ENCODE data around the gene RNF150. TPM values are rescaled to one million over a fixed set of nuclear protein-coding genes. Genes with fewer than 3 reads are reported as not detected.

RNF150 gene
- total RNA-seq, 1 experiment from 2014 or later, result 1.4 TPM

DNA sequence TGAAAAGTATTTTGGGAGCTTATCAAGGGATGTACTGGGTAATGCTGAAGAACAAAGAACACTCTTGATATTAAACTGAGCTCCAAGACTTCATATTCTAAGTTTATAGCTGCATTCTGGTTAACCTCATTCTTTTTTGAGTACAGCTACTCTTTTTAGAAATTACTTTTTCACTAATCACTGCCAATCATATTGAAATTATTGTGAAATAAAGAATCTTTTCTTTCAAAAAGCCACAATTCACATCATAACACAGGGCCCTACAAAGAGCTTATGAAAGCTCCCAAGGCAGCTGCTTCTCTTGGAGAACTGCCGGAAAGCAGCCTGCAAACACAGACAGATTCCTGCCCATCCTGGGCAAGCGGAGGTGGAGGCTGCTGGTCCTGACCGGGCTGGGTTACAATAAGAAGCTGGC is 121.4 kb downstream of the RNF150 start:
- no peak for DNase-seq (ENCODE audit: low read depth)
- in situ Hi-C loops (cut with HindIII; ENCODE audit: low pct_unique_long_range_greater_than_20kb, low sequenced_read_pairs), result no loop called here

DNA sequence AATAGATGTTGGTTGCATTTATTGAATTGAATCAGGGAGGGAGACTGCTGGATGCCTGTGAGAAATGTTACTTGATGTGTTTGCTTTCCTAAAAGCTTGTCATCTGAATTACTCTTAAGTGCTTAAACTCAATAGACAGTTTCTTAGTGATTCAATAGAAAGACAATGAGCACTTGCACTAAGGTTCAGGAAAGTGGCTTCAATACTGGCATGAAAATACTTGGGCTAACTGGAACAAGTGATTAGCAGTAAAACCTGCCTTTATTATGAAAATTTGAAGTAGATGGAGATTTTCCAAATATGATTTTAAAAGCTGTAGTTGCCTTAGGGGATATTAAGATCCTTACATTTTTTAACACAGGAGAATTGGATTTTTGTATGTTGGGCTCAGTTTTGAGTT is 123.3 kb downstream of the RNF150 start:
- no peak for DNase-seq (ENCODE audit: low read depth)
- in situ Hi-C loops (cut with HindIII; ENCODE audit: low pct_unique_long_range_greater_than_20kb, low sequenced_read_pairs), result no loop called here

DNA sequence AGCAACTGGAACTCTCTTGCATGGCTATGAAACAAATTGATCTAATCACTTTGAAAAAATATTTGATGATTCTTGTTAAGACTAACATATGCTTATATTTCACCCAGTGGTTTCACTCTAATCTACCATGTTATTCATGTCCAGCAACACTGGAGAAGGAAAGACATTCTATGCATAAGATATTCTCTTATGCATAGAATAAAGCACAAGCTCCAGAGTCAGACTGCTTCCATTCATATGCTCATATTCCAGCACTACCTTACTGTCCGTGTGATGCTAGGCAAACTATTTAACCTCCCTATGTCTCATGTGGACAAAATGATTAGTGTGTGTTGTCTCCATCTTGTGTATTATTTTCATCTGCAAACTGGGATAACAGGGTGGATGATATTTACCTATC is 124.1 kb downstream of the RNF150 start:
- in situ Hi-C loops (cut with HindIII; ENCODE audit: low pct_unique_long_range_greater_than_20kb, low sequenced_read_pairs), result no loop called here
- DNase-seq (ENCODE audit: low read depth), result no peak

DNA sequence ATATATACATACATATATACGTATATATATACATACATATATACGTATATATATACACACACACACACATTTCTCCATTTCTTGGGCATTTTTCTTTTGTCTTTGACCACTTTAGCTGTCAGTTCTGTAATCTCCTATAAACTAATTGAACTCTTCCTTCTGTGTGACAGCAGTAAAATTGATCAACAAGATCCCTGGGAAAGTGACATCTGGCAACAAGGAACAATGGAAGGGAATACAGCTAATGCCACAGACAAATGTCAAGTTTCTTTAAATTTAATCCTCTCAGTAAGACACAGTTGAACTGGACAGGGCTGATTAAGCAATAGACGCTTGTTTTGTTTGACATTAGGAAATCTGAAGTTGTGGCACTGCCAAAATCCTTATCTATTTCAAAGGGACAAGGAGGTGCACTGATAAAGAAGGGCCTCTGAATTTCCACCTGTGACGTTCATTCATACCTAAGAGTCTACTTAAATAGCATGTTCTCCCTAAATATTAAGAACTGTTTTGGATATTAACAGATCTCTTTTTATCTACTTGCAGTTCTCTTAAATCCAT is 126.9 kb downstream of the RNF150 start:
- DNase-seq (ENCODE audit: low read depth), result no peak
- in situ Hi-C loops (cut with HindIII; ENCODE audit: low pct_unique_long_range_greater_than_20kb, low sequenced_read_pairs), result no loop called here

DNA sequence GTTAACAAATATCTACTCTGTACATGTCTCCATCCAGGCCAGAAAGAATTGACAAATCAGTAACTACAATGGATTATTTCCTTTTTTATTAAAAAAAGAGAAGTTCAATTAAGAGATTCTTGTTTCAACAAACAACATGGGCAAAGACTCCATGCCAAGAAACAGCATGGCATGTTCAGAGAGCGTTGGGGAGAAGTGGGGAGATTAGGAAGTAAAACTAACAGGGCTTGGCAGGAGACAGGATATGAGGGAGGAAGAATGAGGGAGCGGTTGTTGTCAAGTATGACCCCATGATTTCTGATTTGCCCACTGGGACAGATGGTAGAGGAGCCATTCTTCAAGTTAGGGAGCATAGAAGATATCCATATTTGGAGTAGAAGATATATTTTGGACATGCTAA is 128.4 kb downstream of the RNF150 start:
- no peak for DNase-seq (ENCODE audit: low read depth)
- in situ Hi-C loops (cut with HindIII; ENCODE audit: low pct_unique_long_range_greater_than_20kb, low sequenced_read_pairs), result no loop called here

DNA sequence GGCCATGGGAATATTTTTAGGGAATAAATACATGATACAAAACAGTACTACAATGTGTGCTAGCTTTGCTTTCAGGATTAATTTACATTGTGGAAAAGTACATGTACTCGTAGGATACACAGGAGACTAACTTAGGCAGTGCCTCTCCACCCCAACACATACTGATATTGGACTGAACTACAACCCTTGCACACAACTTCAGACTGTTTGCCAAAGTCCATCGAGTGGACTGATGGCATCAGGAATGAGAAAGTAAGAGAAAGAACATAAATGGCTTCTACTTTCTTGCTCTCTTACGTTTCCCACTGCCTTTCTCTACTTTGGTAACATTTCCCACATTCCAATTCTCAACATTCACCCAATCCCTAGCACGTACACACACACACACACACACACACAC is 130.1 kb downstream of the RNF150 start:
- DNase-seq (ENCODE audit: low read depth), result no peak
- in situ Hi-C loops (cut with HindIII; ENCODE audit: low pct_unique_long_range_greater_than_20kb, low sequenced_read_pairs), result no loop called here

DNA sequence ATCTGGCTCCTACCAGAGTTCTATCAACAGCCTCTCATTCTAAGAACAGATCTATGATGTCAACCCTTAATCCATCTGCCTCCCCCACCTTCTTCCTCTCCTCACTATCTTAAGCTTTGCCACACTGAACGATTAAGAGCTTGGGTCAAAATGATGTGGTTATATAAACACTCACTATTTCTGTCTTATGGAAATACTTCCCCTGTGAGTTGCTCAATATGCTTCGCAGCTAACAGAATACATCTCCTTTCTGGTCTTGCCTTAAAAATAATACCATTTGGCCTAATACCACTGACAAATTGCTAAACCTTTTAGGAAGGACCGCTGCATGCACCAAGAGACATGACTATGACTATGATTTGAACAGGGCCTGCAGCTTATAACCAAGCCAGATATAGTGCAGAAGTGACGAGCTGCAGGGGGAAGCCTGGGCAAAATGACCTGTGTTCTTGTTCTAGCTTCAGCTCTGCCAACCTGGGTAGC is 130.9 kb downstream of the RNF150 start:
- DNase-seq (ENCODE audit: low read depth), result no peak
- in situ Hi-C loops (cut with HindIII; ENCODE audit: low pct_unique_long_range_greater_than_20kb, low sequenced_read_pairs), result no loop called here

DNA sequence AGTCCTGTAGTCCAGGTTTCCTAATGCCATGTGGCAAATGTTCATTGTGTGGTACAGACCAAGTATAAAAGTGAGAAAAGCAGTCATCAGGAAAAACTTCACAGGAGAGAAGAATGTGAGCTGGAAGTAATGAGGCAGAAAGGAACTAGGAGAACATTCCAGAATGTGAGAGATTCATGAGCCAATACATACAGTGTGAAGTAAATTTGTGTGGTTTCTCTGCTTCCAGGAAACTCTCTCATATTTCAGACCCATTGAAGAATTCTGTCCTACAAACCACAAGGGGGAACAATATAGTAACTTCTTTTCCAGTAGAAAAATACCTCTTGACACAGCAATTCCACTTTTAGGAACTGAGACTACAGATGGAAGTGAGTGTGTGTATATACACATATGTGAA is 136.5 kb downstream of the RNF150 start:
- in situ Hi-C loops (cut with HindIII; ENCODE audit: low pct_unique_long_range_greater_than_20kb, low sequenced_read_pairs), result no loop called here
- no peak for DNase-seq (ENCODE audit: low read depth)

DNA sequence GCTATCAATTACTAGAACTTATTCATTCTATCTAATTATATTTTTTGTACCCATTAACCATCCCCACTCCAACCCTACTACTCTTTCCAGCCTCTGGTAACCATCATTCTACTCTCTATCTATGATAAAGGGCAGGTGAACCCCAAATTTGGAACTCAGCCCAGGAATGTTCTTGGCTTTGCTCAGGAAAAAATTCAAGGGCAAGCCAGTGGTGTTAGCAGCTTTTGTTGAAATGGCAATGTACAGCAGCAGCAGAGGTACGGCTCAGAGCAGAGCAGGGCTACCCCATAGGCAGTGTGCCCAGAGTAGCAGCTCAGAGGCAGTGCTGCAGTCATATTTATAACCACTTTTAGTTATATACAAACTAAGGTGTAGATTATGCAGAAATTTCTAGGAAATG is 138.2 kb downstream of the RNF150 start:
- DNase-seq (ENCODE audit: low read depth), result no peak
- in situ Hi-C loops (cut with HindIII; ENCODE audit: low pct_unique_long_range_greater_than_20kb, low sequenced_read_pairs), result no loop called here

DNA sequence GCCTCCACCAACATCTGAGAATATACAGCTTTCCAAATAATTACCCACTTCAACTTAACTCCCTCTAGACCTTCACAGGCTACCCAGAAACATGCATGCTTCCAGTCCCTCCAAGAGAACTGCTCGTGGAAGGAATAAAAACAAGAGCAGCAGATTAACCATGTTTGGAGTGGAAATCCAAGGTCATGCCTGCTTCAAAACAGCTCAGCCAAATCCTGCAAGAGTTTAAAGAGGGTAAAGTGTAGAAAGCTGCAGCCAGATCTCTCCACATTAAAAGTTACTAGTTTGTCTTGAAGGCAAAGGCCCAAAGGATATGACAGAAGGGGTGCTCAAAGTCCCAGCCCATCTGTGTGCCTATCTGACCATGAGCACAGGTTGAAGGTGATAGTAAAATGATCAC is 139.3 kb downstream of the RNF150 start:
- DNase-seq (ENCODE audit: low read depth), result no peak
- in situ Hi-C loops (cut with HindIII; ENCODE audit: low pct_unique_long_range_greater_than_20kb, low sequenced_read_pairs), result no loop called here

DNA sequence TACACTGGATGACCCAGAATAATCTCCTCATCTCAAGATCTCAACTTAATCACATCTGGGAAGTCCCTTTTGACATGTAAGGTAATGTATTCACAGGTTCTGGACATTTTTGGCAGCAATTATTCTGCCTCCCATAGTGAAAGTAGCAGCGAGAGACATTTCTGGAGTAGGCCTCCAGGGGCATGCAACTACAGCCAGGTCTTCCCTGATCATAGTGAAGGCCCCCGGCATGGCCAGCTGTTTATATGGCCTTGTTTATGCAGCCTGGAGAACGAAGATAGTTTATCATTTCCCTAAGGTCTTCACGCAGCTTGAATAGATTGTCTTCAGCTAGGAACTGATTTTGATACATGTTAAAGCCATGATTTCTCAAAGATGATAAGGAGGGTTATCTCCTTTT is 139.9 kb downstream of the RNF150 start:
- in situ Hi-C loops (cut with HindIII; ENCODE audit: low pct_unique_long_range_greater_than_20kb, low sequenced_read_pairs), result no loop called here
- DNase-seq (ENCODE audit: low read depth), result no peak

DNA sequence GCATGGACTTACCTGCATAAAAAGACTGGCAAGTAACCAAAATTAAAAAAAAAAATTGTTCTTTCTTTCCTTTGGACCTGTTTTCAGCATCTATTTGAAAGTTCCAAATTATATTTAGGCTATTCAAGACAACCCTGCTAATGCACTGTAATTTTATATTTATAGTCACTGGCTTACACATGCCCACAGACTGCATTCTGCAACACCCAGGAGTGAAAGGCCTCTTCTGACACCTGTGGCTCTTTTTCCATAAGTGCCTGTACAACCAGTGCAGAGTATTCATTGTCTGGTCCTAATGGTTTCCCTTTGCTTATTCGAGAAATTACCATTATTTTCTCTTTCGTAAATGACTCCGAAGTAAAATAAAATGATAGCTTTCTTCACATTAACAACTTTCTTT is 143.3 kb downstream of the RNF150 start:
- DNase-seq (ENCODE audit: low read depth), result no peak
- in situ Hi-C loops (cut with HindIII; ENCODE audit: low pct_unique_long_range_greater_than_20kb, low sequenced_read_pairs), result no loop called here

DNA sequence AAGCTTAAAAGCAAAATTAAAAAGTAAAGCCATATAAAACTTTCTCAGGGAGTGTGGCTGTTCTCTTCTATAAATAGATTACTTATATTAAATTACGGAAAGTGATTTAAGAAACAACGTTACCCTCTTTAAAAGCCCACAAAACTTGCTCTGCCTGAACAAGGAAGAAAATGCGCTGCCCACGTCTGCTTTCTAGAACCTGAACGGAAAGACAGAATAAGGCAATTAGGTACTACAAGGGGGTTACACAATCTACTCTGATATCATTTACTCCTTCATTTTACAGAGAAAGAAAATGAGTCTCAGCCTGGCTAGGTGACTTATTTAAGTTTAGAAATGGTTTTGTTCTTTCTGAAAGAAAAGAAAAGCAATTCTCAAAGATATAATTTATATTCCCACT is 147.2 kb downstream of the RNF150 start:
- no peak for DNase-seq (ENCODE audit: low read depth)
- in situ Hi-C loops (cut with HindIII; ENCODE audit: low pct_unique_long_range_greater_than_20kb, low sequenced_read_pairs), result no loop called here

DNA sequence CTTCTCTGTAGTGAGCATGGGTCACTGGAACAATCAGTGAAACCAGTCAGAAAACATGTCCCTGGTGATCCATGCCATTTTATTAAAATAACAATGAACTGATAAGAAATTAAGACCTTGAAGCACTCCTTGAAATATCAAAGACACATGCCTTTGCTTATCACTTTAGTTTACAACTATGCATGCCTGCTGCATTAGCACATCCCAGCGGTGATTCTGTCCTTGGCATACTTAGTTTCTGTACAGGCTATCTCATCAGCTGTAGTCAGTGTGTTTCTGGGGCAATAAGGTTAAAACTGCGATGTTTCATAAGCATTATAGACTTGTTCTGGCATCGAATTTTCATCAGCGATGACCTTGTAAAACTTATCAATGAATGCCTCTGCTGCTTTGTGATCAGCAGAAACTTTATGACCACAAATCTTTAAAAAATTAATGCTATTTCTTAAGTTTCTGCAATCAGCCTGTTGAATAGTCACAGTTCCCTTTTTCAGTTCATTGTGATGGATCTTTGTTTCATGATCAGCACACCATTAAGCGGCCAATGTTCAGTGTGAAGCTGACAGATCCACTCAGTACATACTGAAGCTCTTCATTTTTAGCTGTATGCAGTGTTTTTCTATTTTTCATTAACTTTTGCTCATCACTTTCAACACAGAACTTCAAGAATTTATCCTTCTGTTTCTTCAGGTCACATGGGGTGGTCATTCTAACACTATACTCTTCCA is 150.5 kb downstream of the RNF150 start:
- no peak for DNase-seq (ENCODE audit: low read depth)
- in situ Hi-C loops (cut with HindIII; ENCODE audit: low pct_unique_long_range_greater_than_20kb, low sequenced_read_pairs), result no loop called here

DNA sequence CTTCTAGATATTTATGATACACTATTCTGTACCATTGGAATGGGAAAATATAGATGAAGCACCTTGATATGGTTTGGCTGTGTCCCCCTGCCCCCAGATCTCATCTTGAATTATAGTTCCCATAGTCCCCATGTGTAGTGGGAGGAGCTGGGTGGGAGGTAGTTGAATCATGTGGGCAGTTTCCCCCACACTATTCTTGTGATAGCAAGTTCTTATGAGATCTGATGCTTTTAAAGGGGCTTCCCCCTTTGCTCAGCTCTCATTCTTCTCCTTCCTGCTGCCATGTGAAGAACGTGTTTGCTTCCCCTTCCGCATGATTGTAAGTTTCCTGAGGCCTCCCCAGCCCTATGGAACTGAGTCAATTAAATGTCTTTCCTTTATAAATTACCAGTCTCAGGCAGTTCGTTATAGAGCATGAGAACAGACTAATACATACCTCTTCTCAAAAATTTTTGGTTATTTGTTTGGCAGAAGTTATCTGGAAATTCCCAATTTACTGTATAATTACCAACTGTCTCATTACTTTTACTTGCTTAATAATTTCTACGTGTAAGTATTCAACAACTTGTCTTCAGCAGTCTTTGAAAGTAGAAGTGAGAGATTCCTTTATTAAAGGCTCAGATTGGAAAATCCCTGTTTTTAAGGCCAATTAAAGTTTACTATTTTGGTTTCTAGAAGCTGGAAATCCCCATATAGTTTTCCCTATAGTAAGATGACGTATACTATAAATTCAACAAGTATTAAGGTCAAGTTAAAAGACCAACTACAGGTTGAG is 152.7 kb downstream of the RNF150 start:
- in situ Hi-C loops (cut with HindIII; ENCODE audit: low pct_unique_long_range_greater_than_20kb, low sequenced_read_pairs), result no loop called here

DNA sequence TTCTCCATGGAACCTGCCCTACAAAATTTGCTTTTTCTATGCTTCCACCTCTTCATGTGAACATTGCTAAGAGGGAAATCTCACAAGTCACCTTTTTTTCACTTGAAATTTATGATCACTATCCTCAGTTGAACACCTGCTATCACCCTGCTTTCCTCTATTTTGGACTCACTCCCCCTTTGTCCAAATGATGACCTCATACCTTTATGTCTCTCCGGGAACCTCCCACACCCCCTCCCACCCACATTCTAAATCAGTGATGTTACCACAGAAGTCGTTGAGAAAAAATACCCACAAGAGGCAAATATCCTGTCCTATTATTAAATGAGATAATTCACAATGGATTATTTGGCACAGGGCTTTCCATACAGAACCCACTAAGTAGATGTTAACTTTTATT is 156.5 kb downstream of the RNF150 start:
- no peak for DNase-seq (ENCODE audit: low read depth)
- in situ Hi-C loops (cut with HindIII; ENCODE audit: low pct_unique_long_range_greater_than_20kb, low sequenced_read_pairs), result no loop called here

More for the DNA sequence above, 152.7 kb downstream of the RNF150 start:
- no peak for DNase-seq (ENCODE audit: low read depth)

DNA sequence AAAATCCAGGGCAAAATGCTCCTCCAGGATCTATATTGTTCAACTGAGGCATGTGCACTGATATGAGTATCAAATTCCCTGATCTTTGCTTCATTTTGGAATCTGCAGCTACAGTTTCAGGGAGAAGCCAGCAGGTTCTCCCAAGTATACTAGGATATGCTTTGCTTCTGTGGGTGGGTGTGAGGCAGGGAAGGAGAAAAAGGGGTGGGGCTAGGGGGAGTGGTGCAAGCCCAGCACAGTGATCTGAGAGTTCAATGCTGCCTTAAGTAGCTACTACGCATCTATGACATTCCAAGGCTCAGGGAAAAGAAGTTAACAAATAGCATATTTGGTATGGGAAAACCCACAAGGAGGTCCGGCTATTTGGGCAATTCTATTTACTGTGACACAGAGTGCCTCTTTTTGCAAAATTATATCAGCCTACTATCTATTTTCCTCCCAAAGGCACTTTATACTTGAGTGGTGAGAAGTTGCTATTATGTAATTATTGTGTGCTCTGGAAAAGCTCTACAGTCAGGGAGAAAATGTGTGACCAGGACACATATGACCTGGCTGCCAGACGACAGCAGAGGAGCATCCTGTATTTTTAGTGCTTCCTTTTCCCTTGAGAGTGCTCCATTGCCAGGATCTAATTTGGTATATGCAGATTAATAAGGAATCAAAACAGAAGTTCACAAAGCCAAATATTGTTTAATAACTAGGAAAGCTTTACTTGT is 162.0 kb downstream of the RNF150 start:
- in situ Hi-C loops (cut with HindIII; ENCODE audit: low pct_unique_long_range_greater_than_20kb, low sequenced_read_pairs), result no loop called here
- DNase-seq (ENCODE audit: low read depth), result no peak

DNA sequence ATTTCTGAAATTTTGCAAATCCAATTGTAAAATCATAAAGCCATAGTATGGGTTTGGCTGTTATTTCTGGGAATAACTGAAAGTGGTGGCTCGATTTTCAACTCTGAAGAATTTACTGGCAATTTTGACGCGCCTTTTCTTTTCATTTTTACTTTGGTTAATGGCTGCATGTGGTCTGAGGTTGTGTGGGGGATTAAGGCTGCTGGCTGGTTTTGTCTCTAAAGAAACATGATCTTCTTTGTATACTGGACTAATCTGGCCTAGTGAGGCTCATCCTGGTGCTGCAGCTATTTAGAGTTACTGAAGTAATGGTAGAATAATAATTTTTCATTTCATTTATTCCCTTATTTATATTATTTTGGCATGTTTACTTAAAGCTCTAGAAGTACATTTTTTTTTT is 164.0 kb downstream of the RNF150 start:
- in situ Hi-C loops (cut with HindIII; ENCODE audit: low pct_unique_long_range_greater_than_20kb, low sequenced_read_pairs), result no loop called here
- DNase-seq (ENCODE audit: low read depth), result no peak

DNA sequence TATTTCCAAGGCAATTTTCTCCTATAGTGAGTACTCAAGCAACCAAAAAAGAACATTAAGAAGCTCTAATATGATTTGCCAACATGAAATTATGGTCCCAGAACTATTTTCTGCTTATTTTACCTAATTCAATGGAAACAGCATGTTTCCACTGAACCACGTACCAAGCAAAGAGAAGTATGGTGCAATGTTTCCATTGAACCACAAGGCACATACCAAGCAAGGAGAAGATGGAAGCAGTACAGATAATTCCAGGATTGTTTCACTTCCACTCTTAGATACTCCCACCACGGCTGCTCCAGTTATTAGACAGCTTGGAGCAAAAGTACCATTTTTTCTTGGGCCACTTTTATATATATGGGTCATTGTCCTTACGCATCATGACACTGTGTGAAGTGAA is 164.9 kb downstream of the RNF150 start:
- DNase-seq (ENCODE audit: low read depth), result no peak

More for the DNA sequence above, 164.9 kb downstream of the RNF150 start:
- in situ Hi-C loops (cut with HindIII; ENCODE audit: low pct_unique_long_range_greater_than_20kb, low sequenced_read_pairs), result no loop called here

Measured in Caki2 (cell line).